ENCODE results near the gene NDUFS7.

Gene NDUFS7

DNA sequence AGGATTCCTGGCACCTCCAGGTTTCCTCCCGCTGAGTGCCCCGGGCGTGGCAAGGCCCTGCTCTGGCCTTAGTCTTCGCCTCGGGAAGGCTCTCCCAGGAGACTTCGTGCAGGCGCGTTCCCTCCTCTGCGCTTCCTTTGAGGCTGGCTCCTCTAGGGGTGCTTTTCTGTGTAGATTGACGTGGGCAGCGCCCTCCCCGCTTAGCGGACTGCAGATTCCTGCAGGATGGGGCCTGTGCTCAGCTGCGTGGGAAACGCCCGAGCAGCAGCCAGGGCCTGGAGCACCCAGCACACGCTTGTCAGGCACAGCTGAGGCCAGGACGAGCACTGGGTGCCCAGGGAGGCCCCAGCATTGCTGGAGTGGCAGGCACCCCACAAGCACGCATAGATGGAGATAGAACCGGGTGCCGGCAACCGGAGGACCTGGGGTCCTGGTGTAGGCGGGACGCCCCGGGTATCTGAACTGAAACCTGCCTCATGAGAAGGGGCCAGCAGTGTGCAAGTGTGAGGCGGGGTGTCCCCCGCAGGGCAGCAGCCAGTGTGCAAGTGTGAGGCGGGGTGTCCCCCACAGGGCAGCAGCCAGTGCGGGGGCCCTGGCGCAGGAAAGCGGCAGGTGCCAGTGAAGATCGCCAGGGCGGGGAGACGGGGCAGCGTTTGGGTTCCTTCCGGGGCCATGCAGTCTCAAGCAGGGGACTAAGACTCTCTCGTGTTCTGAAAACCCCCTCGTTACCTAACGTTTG, 3.4 kb downstream of the NDUFS7 start:
- DNase-seq = no peak

DNA sequence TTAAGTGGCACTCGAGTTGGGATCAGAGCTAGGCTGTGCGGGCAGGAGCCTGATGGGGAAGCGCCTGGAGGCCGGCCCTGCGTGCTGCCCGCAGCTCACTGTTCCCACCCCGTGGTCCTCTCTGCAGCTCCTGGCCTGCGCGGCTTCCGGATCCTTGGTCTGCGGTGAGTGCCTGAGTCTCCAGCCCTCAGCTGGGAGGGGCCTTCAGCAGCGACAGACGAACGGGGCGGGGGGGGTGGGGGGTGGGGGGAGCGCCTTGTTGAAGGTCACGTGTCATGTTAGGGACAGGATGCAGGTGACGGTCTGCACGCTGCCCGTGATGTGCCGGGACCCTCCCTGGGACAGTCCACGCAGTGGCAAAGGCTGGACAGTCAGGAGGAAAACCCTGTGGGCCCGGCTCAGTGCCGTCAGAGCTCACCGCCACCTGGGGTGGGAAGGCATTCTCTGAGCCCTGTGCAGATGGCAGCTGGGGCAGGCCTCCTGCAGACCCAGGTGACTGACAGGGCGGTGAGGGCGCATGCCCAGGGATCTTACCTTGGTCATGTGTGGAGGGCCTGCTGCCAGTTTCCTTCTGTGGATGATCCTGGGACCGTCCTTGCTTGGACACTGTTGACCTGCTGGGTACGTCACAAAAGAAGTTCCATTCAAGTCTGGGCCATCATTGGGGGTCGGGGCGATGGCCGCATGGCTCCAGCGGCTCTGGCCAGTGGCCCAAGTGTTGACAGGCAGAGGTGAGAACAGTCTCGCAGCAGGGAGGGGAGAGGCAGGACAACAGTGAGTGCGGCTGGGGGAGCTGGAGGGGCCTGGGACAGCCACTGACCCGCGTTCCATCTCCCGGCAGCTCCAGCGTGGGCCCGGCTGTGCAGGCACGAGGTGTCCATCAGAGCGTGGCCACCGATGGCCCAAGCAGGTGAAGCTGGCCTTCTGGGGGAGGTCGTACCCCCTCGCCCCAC, 4.3 kb downstream of the NDUFS7 start:
- no peak for DNase-seq

DNA sequence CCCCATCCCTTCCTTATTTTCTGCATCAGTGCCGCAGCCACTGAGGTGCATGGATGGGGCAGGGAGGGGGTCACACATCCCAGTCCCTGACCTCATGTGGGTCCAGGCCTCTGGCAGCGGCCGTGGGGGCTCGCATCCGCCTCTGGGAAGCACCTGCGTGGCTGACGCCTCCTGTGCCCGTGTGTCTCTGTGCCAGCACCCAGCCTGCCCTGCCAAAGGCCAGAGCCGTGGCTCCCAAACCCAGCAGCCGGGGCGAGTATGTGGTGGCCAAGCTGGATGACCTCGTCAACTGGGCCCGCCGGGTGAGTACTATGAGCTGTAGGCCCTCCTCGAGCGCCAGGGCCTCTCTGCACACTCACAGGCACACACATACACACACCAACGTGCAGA, 4.9 kb downstream of the NDUFS7 start:
- no peak for DNase-seq

DNA sequence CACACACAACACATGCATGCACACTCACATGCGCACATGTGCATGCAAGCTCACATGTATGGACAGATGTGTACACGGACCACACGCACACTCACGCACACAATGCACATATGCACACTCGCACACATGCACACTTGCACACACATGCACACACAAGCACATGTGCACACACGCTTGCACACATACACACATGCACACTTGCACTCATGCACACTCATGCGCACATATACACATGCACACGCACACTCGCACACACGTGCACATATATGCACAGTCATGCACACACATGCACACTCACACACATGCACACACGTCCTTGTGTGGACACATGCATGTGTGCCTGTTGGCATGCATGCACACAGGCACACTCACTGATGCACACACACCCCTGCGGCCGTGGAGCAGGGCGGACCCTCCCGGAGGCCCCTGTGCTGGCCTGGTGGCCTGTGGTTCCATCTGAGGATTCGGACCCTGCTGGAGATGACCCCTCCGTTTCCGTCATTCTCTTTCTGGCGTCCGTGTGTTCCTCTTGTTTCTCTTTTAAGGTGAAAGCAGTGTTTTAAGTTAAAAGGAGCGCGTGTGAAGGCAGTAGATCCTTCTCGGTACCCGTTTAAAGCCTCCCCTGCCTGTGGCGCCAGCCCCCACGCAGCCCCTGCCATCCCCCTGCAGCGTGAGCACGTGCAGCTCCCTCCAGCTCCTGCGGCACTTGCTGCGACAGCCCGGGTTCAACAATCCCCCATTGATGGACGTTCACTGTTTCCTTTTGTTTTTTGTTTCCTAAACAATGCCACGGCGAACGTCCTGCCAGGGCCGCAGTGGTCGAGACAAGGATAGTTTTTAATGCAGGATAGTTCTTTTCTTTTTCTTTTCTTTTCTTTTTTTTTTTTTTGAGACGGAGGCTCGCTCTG, 5.6 kb downstream of the NDUFS7 start:
- no peak for DNase-seq

DNA sequence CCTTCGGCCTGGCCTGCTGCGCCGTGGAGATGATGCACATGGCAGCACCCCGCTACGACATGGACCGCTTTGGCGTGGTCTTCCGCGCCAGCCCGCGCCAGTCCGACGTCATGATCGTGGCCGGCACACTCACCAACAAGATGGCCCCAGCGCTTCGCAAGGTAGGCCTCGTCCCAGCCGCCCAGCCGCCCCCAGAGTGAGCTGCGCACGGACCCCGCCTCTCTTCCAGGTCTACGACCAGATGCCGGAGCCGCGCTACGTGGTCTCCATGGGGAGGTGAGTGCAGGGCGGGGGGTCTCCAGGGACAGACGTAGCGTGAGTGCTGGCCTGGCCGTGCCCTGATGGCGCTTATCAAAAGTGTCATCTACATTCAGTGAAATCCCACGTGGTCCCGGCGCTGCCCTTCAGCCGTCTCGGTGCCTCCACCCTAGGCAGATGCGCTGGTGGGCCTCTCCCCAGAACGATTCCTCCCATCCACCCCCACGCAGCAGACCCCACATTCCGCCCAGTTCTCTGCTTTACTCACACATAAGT, 7.2 kb downstream of the NDUFS7 start:
- no peak for DNase-seq

DNA sequence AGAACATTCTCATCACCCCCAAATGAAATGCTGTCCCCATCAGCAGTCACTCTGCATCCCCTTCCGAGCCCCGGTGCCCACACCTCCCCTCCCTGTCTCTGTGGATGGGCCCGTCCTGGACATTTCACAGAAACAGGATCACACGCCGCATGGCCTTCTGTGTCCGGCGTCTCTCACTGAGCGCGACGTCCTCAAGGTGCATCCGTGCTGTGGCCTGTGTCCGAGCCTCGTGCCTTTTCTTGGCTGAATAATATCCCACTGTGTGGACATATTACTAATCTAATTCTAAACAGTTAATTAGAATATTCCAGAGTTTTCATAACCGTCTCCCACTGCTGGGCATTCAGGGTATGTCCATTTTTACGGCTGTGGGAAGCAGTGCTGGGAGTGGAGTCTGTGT, 8.7 kb downstream of the NDUFS7 start:
- no peak for DNase-seq

DNA sequence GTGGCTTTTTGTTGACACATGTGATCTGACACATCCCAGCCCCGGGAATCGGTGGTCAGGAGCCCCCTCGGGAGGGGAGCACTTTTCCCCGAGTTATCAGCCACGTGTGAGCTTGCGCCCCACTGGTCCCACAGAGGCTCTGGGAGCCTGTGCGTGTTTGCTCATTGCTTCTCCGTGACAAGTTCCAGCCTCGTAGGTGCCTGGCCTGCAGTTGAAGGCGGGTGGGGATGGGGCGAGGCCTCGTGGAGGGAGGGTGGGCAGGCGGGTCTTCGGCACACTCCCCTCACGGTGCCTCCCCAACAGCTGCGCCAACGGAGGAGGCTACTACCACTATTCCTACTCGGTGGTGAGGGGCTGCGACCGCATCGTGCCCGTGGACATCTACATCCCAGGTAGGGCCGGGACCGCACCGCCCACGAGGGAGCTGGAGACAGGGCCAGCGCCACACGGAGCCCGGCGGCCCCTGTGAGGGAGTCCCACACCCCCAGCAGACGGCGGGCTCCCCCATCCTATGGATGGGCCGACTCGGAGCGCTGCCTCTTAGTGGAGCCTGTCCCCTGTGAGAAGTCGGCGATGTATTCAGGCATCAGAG, 9.3 kb downstream of the NDUFS7 start:
- DNase-seq = no peak

DNA sequence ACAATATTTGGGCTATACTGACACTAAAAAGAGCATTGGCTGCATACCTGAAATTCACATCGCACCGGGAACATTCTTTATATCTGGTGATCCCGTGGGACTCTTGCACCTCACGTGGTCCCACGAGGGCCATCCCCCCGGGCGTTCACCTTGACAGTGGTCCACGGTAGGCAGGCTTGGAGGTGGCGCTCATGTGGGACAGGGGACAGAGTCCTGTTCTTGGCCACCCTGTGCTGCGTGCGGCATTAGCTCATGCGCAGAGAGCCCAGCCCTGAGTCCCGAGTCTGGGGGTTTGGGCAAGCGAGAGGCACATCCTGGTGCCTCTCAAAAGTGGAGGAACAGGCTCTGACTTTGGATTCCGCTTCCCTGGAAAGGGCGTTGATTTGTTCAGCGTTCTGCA, 10.1 kb downstream of the NDUFS7 start:
- no peak for DNase-seq

DNA sequence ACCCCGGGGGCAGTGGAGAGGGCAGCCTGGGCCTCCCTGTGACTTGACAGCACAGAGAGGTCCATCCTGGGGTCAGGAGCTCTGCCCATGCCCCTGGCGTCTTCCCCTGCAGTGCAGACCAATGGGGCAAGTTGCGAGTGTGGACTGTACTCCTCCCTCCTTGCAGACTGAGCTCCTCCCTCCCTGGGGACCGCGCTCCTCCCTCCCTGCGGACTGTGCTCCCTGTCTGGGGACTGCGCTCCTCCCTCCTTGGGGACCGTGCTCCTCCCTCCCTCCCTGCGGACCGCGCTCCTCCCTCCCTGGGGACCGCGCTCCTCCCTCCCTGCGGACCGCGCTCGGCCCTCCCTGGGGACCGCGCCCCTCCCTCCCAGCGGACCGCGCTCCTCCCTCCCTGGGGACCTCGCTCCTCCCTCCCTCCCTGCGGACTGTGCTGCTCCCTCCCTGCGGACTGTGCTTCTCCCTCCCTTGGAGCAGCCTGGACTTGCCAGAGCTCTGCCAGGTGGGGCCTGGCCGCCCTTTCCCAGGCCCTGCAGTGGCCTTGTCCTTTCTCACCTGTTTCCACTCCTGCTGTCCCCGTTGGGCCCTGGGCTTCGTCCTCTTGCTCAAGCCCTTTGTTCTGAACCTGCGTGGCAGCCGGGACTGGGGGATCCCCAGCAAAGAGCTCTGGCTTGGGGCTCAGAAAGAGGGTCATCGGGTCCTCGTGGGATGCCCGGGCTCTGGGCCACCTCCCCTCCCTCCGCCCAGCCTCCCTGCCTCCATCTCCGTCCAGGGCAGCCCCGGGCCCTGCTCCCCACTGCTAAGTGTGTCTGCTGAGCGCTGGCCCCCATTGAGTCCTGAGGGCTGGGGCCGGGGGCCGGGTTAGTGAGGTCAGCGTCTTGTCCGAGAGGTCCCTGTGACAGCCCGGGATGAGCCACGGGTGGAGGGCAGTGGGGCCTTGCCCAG, 10.8 kb downstream of the NDUFS7 start:
- no peak for DNase-seq

DNA sequence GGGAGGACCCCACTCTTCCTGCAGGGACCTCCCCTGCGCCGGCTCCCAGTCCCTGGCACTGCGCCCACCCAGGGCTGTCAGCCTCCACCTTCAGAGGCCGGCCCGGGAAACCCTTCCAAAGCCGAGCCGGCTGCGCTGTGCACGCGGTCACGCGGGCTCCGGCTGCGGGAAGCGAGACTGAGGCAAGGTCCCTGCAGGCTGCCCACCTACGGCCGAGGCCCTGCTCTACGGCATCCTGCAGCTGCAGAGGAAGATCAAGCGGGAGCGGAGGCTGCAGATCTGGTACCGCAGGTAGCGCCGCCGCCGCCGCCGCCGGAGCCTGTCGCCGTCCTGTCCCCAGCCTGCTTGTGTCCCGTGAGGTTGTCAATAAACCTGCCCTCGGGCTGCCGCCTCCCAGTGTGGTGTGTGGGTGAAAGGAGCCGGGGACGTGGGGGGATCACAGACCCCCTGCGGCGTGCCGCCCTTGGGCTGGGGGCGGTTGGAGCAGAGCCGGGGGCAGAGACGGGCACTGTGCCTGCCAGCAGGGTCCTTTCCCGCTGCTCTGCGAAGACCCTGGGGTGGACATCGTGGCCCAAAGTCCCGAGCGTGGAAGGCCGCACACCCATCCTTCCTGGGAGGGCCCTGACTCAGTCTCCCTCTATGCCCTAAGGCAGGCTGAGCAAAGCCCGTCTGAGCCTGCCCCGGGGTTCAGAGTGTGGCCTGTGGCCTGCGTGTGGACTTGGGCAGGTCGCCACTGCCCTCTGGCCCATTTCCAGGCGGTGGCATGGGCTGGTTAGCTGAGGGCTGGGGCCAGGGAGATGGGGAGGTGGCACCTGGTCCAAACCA, 11.7 kb downstream of the NDUFS7 start:
- DNase-seq = no peak

DNA sequence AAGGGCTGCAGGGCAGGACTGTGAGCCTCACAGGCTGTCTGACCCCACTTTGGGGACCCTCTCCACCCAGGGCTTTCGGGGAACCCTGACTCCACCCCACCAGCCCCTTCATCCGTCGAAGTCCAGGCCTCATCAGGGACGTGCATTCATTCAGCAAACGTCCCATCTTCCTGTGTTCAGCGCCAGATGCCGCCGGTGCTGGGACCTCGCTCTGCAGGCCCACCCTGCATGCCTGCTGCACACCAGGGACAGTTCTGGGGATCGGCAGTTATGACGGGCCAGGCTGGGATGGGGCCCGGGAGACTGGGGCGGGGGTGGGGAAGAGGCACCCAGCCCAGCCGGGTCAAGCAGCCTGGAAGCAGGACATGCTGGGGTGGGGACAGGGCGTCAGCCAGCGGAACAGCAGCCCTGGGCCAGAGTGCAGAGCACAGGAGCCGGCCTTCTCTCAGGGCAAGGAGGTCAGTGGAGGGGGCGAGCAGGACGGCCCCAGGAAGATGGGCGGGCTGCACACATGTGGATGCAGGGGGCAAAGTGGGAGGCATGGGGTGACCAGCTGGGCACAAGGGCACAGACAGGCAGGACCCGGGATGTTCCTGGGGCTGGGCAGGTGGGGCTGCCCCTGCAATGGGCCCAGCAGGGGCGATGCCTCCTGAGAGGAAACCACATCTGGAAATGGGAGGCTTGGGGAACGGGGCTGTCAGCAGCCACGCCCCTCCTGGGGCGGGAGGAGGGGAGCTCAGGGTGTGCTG, 12.5 kb downstream of the NDUFS7 start:
- no peak for DNase-seq

DNA sequence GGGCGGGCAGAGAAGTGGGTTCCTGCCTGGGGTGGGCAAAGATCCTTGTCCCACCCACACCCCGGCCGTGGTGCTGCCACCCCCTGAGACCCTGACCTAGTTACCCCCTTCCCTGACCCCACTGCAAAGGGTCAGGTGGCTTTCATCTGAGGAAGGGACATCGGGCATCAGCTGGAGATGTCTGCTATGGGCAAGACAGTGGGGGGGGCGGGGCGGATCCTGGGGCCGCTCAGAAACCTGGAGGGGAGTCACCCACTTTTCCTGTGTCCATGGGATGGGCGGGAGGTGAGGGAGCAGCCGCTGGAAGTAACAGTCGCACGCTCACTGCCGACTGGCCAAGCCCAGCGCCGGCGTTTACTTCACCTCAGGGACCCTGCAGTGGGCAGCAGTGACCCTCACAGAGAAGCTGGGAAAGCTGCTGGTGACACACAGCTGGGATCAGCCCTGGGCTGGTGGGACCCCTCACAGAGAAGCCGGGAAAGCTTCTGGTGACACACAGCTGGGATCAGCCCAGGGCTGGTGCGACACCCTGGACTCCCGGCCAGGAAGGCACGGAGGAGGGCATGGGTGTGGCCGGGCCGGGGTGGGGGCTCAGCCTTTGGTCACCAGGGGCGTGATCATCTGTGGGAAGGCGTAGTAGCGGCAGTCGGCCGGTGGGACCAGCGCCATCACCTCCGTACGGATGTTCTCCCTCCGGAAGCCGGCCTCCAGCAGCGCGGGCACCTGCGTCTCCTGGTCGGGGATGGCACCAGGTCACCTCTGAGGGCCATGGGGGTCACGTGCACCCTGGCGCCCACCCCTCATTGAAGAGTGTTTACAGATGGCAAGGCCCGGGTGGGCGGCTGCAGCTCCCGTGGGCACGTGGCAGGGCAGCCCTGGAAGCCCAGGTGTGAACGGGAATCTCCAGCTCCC, 13.3 kb downstream of the NDUFS7 start:
- no peak for DNase-seq

DNA sequence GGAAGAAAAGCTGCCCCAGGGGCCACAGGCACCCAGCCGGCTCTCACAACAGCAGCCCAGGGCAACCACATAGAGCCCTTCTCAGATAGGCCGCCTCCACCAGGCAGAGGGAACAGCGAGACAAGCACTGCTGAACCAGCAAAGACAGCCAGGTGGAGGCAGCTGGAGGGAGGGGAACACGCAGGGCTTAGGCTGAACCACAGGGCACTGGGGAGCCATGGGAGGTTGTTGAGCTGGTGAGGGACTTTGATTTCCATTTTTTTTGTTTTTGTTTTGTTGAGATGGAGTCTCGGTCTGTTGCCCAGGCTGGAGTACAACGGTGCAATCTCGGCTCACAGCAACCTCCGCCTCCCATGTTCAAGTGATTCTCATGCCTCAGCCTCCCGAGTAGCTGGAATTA, 14.1 kb downstream of the NDUFS7 start:
- no peak for DNase-seq

DNA sequence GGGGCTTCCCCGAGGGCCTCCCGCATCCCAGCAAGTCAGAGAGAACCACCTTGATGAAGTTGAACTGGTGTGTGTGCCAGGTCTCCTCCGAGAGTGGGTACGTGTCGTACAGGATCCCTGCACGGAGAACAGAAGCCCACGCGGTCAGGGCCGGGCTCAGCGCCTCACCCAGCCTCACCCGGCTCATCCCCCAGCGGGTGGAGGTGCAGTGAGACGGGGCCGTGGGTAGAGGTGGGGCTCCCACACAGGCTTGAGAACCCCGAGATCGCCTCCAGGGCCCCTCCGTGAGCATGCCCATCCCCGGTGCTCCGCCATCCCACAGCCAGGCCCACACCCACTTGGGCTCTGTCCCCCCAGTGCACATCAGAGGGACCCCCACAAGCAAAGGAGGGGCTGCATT, 15.4 kb downstream of the NDUFS7 start:
- no peak for DNase-seq

DNA sequence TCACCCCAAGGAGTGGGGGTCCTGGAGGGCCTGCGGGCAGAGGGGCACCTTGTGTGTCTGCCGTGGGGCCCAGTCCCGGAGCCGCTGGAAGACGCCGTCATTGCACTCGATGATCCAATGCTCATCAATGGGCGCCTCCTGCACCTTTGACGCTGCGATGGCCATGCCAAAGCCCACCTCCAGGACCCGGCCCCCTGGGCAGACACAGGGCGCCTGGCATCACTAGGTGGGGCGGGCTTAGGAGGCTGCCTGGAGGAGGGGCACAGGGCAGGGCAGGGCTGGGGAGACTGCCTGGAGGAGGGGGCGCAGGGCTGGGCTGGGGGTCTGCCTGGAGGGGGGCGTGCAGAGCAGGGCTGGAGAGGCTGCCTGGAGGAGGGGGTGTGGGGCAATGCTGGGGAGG, 16.0 kb downstream of the NDUFS7 start:
- no peak for DNase-seq

DNA sequence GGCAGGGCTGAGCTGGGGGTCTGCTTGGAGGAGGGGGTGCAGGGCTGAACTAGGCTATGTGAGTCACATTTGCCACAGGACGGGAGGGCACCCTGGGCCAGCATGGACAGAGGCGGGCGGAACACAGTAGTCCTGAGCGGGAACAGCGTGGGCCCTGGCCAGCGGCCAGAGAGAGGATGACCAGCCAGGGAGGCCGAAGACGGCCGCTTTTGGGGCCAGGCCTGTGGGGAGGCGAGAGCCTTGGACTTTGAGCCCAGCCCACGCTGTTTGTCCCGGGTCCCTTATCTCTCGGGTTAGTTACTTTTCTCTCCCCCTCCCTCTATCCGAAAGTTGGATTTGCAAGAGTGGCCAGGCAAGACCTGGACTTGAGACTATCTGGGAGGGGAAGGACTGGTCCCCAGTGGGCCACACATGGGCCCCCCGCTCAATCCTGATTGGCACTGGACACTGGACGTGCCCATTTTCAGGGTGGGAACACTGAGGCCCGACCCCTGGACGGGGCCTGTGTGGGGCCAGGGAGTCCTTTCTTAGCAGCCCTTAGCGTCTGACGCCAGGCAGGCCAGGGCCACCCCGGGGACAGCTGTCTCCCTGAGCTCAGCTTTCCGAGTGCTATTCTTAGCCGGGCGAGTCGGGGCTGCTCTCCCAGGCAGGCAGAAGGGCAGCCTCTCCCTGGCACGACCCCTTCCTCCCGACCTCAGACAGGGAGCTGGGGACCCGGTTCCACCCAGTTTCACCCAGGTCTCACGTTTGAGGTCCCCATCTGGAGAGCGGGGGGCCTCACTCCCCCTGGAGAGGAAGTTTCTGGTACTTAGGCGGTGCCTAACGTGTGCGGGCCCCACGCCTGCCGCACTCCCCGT, 16.8 kb downstream of the NDUFS7 start:
- DNase-seq = no peak

DNA sequence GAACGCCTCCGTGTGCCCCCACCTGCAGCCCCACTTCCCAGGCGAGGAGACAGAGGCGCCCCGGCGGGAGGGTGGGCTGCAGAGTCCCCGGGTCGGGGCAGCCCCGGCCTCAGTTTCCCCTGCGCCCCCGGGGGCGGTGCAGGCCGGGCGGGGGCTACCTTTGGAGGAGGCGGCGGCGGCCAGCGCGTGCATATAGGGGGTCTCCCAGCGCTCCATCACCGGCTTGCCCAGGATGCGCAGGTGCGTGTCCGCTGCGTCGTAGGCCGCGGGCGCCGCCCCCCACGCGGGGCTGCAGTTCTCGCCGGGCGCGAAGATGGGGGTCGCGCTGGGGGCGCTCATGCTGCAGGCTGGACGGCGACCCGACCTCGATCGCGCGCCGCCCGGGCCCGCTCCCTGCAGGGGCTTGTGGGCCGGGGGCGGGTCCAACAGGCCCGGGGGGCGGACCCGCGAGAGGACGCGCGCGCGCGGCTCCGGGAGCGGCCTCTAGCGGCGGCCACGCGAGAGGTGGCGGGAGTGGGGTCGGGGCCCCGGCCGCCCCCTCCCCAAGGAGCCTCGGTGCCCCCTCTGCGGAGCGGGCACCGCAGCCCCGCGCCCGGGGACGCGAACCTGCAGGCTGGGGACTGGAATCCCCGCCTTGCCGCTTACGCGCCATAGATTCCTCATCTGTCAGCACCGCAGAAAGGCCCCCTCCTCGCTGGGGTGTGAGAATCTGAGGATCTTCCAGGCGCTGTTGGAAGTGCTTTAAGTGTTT, 17.6 kb downstream of the NDUFS7 start, which contains the start of gene GAMT:
Gene GAMT (minus strand): TSS at position 405 of the 751 bp plus-strand sequence. CDS start 66 bp downstream, at position 339.
- DNase-seq = peak in 2 of 4 experiments; percentile 35 to 44
